ENCODE measurements around the gene MAN2B2.

DNA sequence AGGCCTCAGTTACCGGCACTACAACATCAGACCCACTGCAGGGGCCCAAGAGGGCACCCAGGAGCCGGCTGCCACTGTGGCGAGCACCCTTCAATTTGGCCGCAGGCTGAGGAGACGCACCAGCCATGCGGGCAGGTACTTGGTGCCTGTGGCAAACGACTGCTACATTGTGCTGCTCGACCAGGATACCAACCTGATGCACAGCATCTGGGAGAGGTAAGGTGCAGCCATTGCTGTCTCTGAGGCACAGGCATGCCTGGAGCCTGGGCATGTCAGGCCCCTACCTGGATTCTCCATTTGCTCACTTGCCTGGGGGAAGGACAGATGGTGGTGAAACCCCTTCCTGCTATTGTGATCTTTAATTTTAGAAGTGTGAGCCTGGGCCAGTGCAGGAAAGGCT is 30.1 kb downstream of the MAN2B2 start:
- TF ChIP-seq CTCF (IDR thresholded peaks at IDR 0.05) = no peak
- TF ChIP-seq POLR2A (IDR thresholded peaks at IDR 0.05) = no peak
